Activated CD8-positive, alpha-beta memory T cell treated with anti-CD3 and anti-CD28 coated beads, Interleukin-2, amount 10 ng/mL, durations not matched to agents 7 days and 5 days (primary cell): Measurements from ENCODE around the gene SLC39A10. TPM values are rescaled to one million over a fixed set of nuclear protein-coding genes. Genes with fewer than 3 reads are reported as not detected.

Source experiments
- ATAC-seq: fragments of 150-1000 bp; cut with Tn5 transposase; one replicate; pipeline ENCODE4 v1.10.0; 2021; ENCODE audit warnings: moderate library complexity
- CTCF ChIA-PET: fragments of 350-600 bp; sonication (Branson Sonifier 250); formaldehyde crosslinking; loops from one replicate; lab custom pipeline; 2021; ENCODE audit warnings: antibody characterized with exemption; lab: Charles Lee
- DNase-seq: peaks from one replicate; pipeline ENCODE4 v3.0.0-alpha.2; 2020
- H3K27ac Mint-ChIP-seq: one replicate; pipeline ENCODE4 v1.8.0; 2021; ENCODE audit warnings: mild to moderate bottlenecking, mixed read lengths
- H3K27me3 Mint-ChIP-seq: one replicate; pipeline ENCODE4 v1.8.0; 2021; ENCODE audit warnings: mixed read lengths
- H3K36me3 Mint-ChIP-seq: one replicate; pipeline ENCODE4 v1.8.0; 2021; ENCODE audit warnings: mild to moderate bottlenecking, mixed read lengths
- H3K4me1 Mint-ChIP-seq: one replicate; pipeline ENCODE4 v1.8.0; 2021; ENCODE audit warnings: mixed read lengths
- H3K4me3 Mint-ChIP-seq: one replicate; pipeline ENCODE4 v1.8.0; 2021; ENCODE audit warnings: mild to moderate bottlenecking, moderate library complexity, mixed read lengths
- H3K9me3 Mint-ChIP-seq: one replicate; pipeline ENCODE4 v1.8.0; 2022; ENCODE audit warnings: low read depth, mixed read lengths
- total RNA-seq, 2 experiments: library from RNA; stranded (reverse); gene quantifications; one replicate each; pipeline ENCODE4 v1.2.3, GENCODE V29; 2021

The SLC39A10 gene
- total RNA-seq = 10 to 100 TPM; 29.4 to 40.3 TPM

- Mint-ChIP-seq H3K4me3 (peak within 1 kb of the TSS; percentile 86), H3K4me1 (peaks cover 20% of the 10 kb centered on the region), H3K27ac (peak within 1 kb of the TSS; percentile 99), H3K36me3 (peaks cover 26% of the 10 kb centered on the region), H3K27me3 (no peaks in the 10 kb centered on the region), H3K9me3 (no peaks in the 10 kb centered on the region)
- ATAC-seq (peak; percentile 83), DNase-seq (peak; percentile 98)
- CTCF ChIA-PET = interaction anchor here (1.0 to 2.4 kb wide), 9 partner anchors 16 to 124 kb away, joined by 3 to 21 read pairs (median 4); no protein-coding TSS in a partner anchor
Measured at GRCh38 chr2:195656859-195657633, at the start of gene SLC39A10. TSS of gene SLC39A10 (plus strand) at chr2:195657226. CDS start at chr2:195680043, 22,817 bp downstream.

GRCh38 chr2:195608768-195609454 is 48.1 kb upstream of the SLC39A10 start:
- H3K4me1 Mint-ChIP-seq = peaks cover 6% of the 10 kb centered on the region
- no peak for DNase-seq
- no peak for ATAC-seq
- peaks cover 1% of the 10 kb centered on the region for H3K36me3 Mint-ChIP-seq
- H3K4me3 Mint-ChIP-seq = no peak overlapping the region
- H3K27me3 Mint-ChIP-seq = no peaks in the 10 kb centered on the region
- no peak overlapping the region for H3K27ac Mint-ChIP-seq
- CTCF ChIA-PET = interaction anchor here (1.1 kb wide), 1 partner anchor 52 kb away, joined by 3 read pairs; no protein-coding TSS in a partner anchor
- H3K9me3 Mint-ChIP-seq = no peaks in the 10 kb centered on the region

- Mint-ChIP-seq H3K27me3 (no peaks in the 10 kb centered on the region), H3K36me3 (peaks cover 1% of the 10 kb centered on the region), H3K9me3 (no peaks in the 10 kb centered on the region), H3K4me3 (no peak overlapping the region), H3K4me1 (peaks cover 6% of the 10 kb centered on the region), H3K27ac (no peak overlapping the region)
- CTCF ChIA-PET = no interaction called here
- ATAC-seq (no peak), DNase-seq (no peak)
Measured at GRCh38 chr2:195610717-195611116, 46.3 kb upstream of the SLC39A10 start.

GRCh38 chr2:195612611-195613495 is 44.2 kb upstream of the SLC39A10 start:
- Mint-ChIP-seq H3K9me3 (no peaks in the 10 kb centered on the region), H3K4me3 (no peak overlapping the region), H3K36me3 (peaks cover 1% of the 10 kb centered on the region), H3K27ac (no peak overlapping the region), H3K4me1 (peaks cover 6% of the 10 kb centered on the region), H3K27me3 (no peaks in the 10 kb centered on the region)
- no peak for ATAC-seq
- CTCF ChIA-PET = interaction anchor here (0.7 kb wide), 1 partner anchor 10 kb away, joined by 3 read pairs; no protein-coding TSS in a partner anchor
- DNase-seq = no peak

- no peak for ATAC-seq
- H3K36me3 Mint-ChIP-seq = peaks cover 1% of the 10 kb centered on the region
- no peak overlapping the region for H3K27ac Mint-ChIP-seq
- H3K27me3 Mint-ChIP-seq = no peaks in the 10 kb centered on the region
- CTCF ChIA-PET = no interaction called here
- H3K4me3 Mint-ChIP-seq = no peak overlapping the region
- DNase-seq = no peak
- no peaks in the 10 kb centered on the region for H3K9me3 Mint-ChIP-seq
- H3K4me1 Mint-ChIP-seq = peaks cover 4% of the 10 kb centered on the region
Measured at GRCh38 chr2:195613922-195614321, 43.1 kb upstream of the SLC39A10 start.

- H3K4me3 Mint-ChIP-seq = no peak overlapping the region
Measured at GRCh38 chr2:195619590-195619989, 37.4 kb upstream of the SLC39A10 start.

GRCh38 chr2:195620501-195620900 is 36.5 kb upstream of the SLC39A10 start:
- Mint-ChIP-seq H3K4me3 (no peak overlapping the region), H3K27ac (no peak overlapping the region), H3K4me1 (peaks cover 1% of the 10 kb centered on the region), H3K36me3 (no peaks in the 10 kb centered on the region), H3K27me3 (no peaks in the 10 kb centered on the region), H3K9me3 (no peaks in the 10 kb centered on the region)
- ATAC-seq = no peak
- no peak for DNase-seq
- CTCF ChIA-PET = no interaction called here

More at GRCh38 chr2:195619590-195619989, 37.4 kb upstream of the SLC39A10 start:
- Mint-ChIP-seq H3K27me3 (no peaks in the 10 kb centered on the region), H3K9me3 (no peaks in the 10 kb centered on the region), H3K36me3 (no peaks in the 10 kb centered on the region), H3K27ac (no peak overlapping the region), H3K4me1 (peaks cover 1% of the 10 kb centered on the region)
- DNase-seq = no peak
- CTCF ChIA-PET = no interaction called here
- no peak for ATAC-seq

GRCh38 chr2:195622966-195623365 is 34.1 kb upstream of the SLC39A10 start:
- Mint-ChIP-seq H3K27ac (no peak overlapping the region), H3K4me3 (no peak overlapping the region), H3K36me3 (no peaks in the 10 kb centered on the region), H3K4me1 (peaks cover 1% of the 10 kb centered on the region), H3K9me3 (no peaks in the 10 kb centered on the region), H3K27me3 (no peaks in the 10 kb centered on the region)
- CTCF ChIA-PET = interaction anchor here (0.6 to 1.1 kb wide), 3 partner anchors 29 to 257 kb away, joined by 3 to 4 read pairs (median 3); no protein-coding TSS in a partner anchor
- DNase-seq (no peak), ATAC-seq (no peak)

- Mint-ChIP-seq H3K27ac (no peak overlapping the region), H3K4me1 (peaks cover 1% of the 10 kb centered on the region), H3K4me3 (no peak overlapping the region), H3K27me3 (no peaks in the 10 kb centered on the region), H3K9me3 (no peaks in the 10 kb centered on the region), H3K36me3 (peaks cover 2% of the 10 kb centered on the region)
- CTCF ChIA-PET = no interaction called here
- no peak for DNase-seq
- no peak for ATAC-seq
Measured at GRCh38 chr2:195626507-195626906, 30.5 kb upstream of the SLC39A10 start.

GRCh38 chr2:195628666-195629065 is 28.4 kb upstream of the SLC39A10 start:
- CTCF ChIA-PET = no interaction called here
- H3K4me1 Mint-ChIP-seq = no peaks in the 10 kb centered on the region
- H3K9me3 Mint-ChIP-seq = no peaks in the 10 kb centered on the region
- H3K27me3 Mint-ChIP-seq = no peaks in the 10 kb centered on the region
- H3K36me3 Mint-ChIP-seq = peaks cover 3% of the 10 kb centered on the region
- no peak overlapping the region for H3K27ac Mint-ChIP-seq
- no peak overlapping the region for H3K4me3 Mint-ChIP-seq
- ATAC-seq = no peak
- DNase-seq = no peak

GRCh38 chr2:195632856-195633572 is 24.0 kb upstream of the SLC39A10 start:
- Mint-ChIP-seq H3K4me3 (no peak overlapping the region), H3K9me3 (peaks cover 3% of the 10 kb centered on the region), H3K36me3 (peaks cover 6% of the 10 kb centered on the region), H3K27ac (no peak overlapping the region), H3K27me3 (no peaks in the 10 kb centered on the region), H3K4me1 (no peaks in the 10 kb centered on the region)
- ATAC-seq (no peak), DNase-seq (no peak)
- CTCF ChIA-PET = interaction anchor here (0.9 to 2.0 kb wide), 2 partner anchors 27 to 434 kb away, joined by 3 to 5 read pairs; no protein-coding TSS in a partner anchor

GRCh38 chr2:195633573-195633870 is 23.5 kb upstream of the SLC39A10 start:
- no peak overlapping the region for H3K27ac Mint-ChIP-seq
- no peak overlapping the region for H3K4me3 Mint-ChIP-seq
- H3K9me3 Mint-ChIP-seq = peaks cover 3% of the 10 kb centered on the region
- no peaks in the 10 kb centered on the region for H3K4me1 Mint-ChIP-seq
- H3K27me3 Mint-ChIP-seq = no peaks in the 10 kb centered on the region
- DNase-seq (no peak), ATAC-seq (no peak)
- peaks cover 6% of the 10 kb centered on the region for H3K36me3 Mint-ChIP-seq
- CTCF ChIA-PET = interaction anchor here (0.9 kb wide), 1 partner anchor 434 kb away, joined by 3 read pairs; no protein-coding TSS in a partner anchor
